Measurements from ENCODE around the gene LENG8.

DNA sequence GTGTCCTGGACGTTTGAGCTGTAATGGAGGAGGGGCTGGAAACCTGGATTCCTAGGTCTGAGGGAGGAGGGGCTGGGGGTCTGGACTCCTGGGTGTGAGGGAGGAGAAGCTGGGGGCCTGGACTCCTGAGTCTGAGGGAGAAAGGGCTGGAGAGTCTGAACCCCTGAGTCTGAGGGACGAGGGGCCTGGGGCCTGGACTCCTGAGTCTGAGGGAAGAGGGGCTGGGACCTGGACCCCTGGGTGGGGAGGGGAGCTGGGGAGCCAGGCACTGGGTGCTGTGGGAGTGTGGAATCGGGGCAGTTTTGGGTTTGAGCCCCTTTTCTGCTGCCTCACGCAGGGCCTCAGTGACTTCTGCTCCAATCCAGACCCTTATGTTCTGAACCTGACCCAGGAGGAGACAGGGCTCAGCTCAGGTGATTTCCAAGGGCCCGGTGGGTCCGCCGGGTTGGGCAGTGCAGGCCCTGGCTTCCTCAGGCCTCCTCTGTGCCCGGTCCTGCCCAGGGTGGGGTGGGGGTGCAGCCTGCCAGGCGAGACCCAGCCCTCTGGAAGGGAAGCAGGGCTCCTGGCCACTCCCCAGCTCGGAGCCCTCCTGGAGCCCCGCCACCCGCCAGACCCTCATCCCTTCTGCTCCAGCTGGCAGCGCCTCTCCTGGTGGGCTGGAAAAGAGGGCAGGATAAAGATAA lies 19.3 kb upstream of the LENG8 start:
- TF ChIP-seq CTCF (IDR thresholded peaks at IDR 0.05; ENCODE audit: insufficient read depth, low read depth, low read length) (no peak), EZH2 (IDR thresholded peaks at IDR 0.05; ENCODE audit: insufficient read depth, low read length) (no peak)

Data from astrocyte (in vitro differentiated cells and primary cell).